DND-41 (cell line): ENCODE data around the gene UGGT2.

ENCODE experiments used
- CTCF ChIP-seq: IDR thresholded peaks from 2 replicates; pipeline ENCODE4 v1.5.1; 2012; ENCODE audit warnings: borderline replicate concordance, low read length, moderate library complexity, mild to moderate bottlenecking; ENCODE audit not compliant: poor library complexity, severe bottlenecking; ENCODE audit errors: extremely low read depth
- EZH2 ChIP-seq: IDR thresholded peaks from 3 replicates; pipeline ENCODE4 v1.6.1; 2012; ENCODE audit warnings: borderline replicate concordance, low read depth, mild to moderate bottlenecking, moderate library complexity, low read length, inconsistent platforms; ENCODE audit not compliant: severe bottlenecking

- no peak for TF ChIP-seq EZH2
- TF ChIP-seq CTCF, result no peak
Measured at GRCh38 chr13:96041326-96042110, 11.7 kb downstream of the UGGT2 start.
